Mesenchymal stem cell (in vitro differentiated cells and primary cell): ENCODE measurements around the gene UXS1.

Experiments
- DNase-seq: peaks from one replicate; pipeline ENCODE4 v3.0.0-alpha.2; 2013
- H2AFZ ChIP-seq: one replicate; pipeline ENCODE4 v1.6.1; 2013; ENCODE audit warnings: low read depth, mild to moderate bottlenecking, control low read depth, inconsistent platforms, low read length, moderate library complexity
- H2AK5ac ChIP-seq: 2 replicates; pipeline ENCODE4 v1.6.1; 2013; ENCODE audit warnings: low read length, moderate library complexity, mild to moderate bottlenecking, inconsistent platforms; ENCODE audit not compliant: severe bottlenecking
- H2BK120ac ChIP-seq: one replicate; pipeline ENCODE4 v1.6.1; 2013; ENCODE audit warnings: low read depth, mild to moderate bottlenecking, inconsistent platforms, low read length, moderate library complexity
- H2BK12ac ChIP-seq, 2 experiments: one replicate each; pipeline ENCODE4 v1.6.1; 2013; ENCODE audit warnings: inconsistent platforms in 2 of 2, low read length in 2 of 2, mild to moderate bottlenecking in 2 of 2, moderate library complexity in 2 of 2, control low read depth in 1 of 2
- H2BK15ac ChIP-seq: one replicate; pipeline ENCODE4 v1.6.1; 2013; ENCODE audit warnings: mild to moderate bottlenecking, low read depth, inconsistent platforms; ENCODE audit not compliant: poor library complexity, severe bottlenecking
- H2BK5ac ChIP-seq: 2 replicates; pipeline ENCODE4 v1.6.1; 2013; ENCODE audit warnings: low read depth, mild to moderate bottlenecking, low read length, control low read depth, inconsistent platforms; ENCODE audit not compliant: poor library complexity, severe bottlenecking
- H3K14ac ChIP-seq, 2 experiments: one replicate each; pipeline ENCODE4 v1.6.1; 2013; ENCODE audit warnings: inconsistent platforms in 2 of 2, low read length in 2 of 2, control low read depth in 1 of 2, mild to moderate bottlenecking in 1 of 2, moderate library complexity in 1 of 2
- H3K18ac ChIP-seq, 2 experiments: one replicate each; pipeline ENCODE4 v1.6.1; 2013; ENCODE audit warnings: inconsistent platforms in 2 of 2, low read length in 2 of 2, control low read depth in 1 of 2, low read depth in 1 of 2, mild to moderate bottlenecking in 1 of 2
- H3K23ac ChIP-seq, 2 experiments: one replicate each; pipeline ENCODE4 v1.6.1; 2013; ENCODE audit warnings: inconsistent platforms in 2 of 2, low read length in 2 of 2, mild to moderate bottlenecking in 2 of 2, moderate library complexity in 2 of 2, control low read depth in 1 of 2
- H3K27ac ChIP-seq: 2 replicates; pipeline ENCODE4 v1.5.1; 2013; ENCODE audit warnings: mild to moderate bottlenecking, moderate library complexity, low read length, control low read depth, inconsistent platforms; ENCODE audit not compliant: poor library complexity, severe bottlenecking
- H3K27me3 ChIP-seq, 2 experiments: 2 replicates each; pipeline versions ENCODE4 v1.6.1 to v1.7.0; 2013; ENCODE audit warnings: low read length in 2 of 2, mild to moderate bottlenecking in 2 of 2, moderate library complexity in 2 of 2, control low read depth in 1 of 2, inconsistent platforms in 1 of 2; ENCODE audit not compliant: control insufficient read depth in 1 of 2, insufficient read depth in 1 of 2
- H3K36me3 ChIP-seq, 2 experiments: 2 replicates each; pipeline versions ENCODE4 v1.6.1 to v1.7.0; 2013; ENCODE audit warnings: low read length in 2 of 2, control low read depth in 1 of 2, inconsistent platforms in 1 of 2, low read depth in 1 of 2, mild to moderate bottlenecking in 1 of 2; ENCODE audit not compliant: insufficient read depth in 2 of 2, control insufficient read depth in 1 of 2
- H3K4ac ChIP-seq, 2 experiments: one replicate each; pipeline ENCODE4 v1.6.1; 2013; ENCODE audit warnings: inconsistent platforms in 2 of 2, low read length in 2 of 2, mild to moderate bottlenecking in 2 of 2, moderate library complexity in 2 of 2, control low read depth in 1 of 2, low read depth in 1 of 2
- H3K4me1 ChIP-seq: 2 replicates; pipeline ENCODE4 v1.6.1; 2013; ENCODE audit warnings: low read depth, low read length, control low read depth; ENCODE audit not compliant: control insufficient read depth, insufficient read depth
- H3K4me2 ChIP-seq: 2 replicates; pipeline ENCODE4 v1.6.1; 2013; ENCODE audit warnings: low read length, mild to moderate bottlenecking, inconsistent platforms; ENCODE audit not compliant: poor library complexity, severe bottlenecking
- H3K4me3 ChIP-seq, 2 experiments: 2 replicates each; pipeline versions ENCODE4 v1.5.1 to v1.7.0; 2013; ENCODE audit warnings: low read length in 2 of 2, mild to moderate bottlenecking in 2 of 2, control low read depth in 1 of 2, low read depth in 1 of 2; ENCODE audit not compliant: insufficient read depth in 1 of 2
- H3K79me1 ChIP-seq: replicated peaks from 2 replicates; pipeline ENCODE4 v1.6.1; 2013; ENCODE audit warnings: mild to moderate bottlenecking, control low read depth, low read length, inconsistent platforms; ENCODE audit not compliant: poor library complexity, severe bottlenecking
- H3K9ac ChIP-seq: 2 replicates; pipeline ENCODE4 v1.7.0; 2013; ENCODE audit warnings: mild to moderate bottlenecking, low read length, moderate library complexity
- H3K9me3 ChIP-seq: 2 replicates; pipeline ENCODE4 v1.7.0; 2013; ENCODE audit warnings: mild to moderate bottlenecking, low read length; ENCODE audit not compliant: control insufficient read depth
- H4K8ac ChIP-seq: one replicate; pipeline ENCODE4 v1.6.1; 2013; ENCODE audit warnings: inconsistent platforms, mild to moderate bottlenecking, low read length, moderate library complexity
- H4K91ac ChIP-seq: one replicate; pipeline ENCODE4 v1.6.1; 2013; ENCODE audit warnings: mild to moderate bottlenecking, low read length, inconsistent platforms
- WGBS: methylation state at CpG from one replicate; pipeline ENCODE4 v1.1.7; 2013; ENCODE audit warnings: mixed read lengths; 5-methylcytosine and 5-hydroxymethylcytosine counted together

The UXS1 gene

DNA sequence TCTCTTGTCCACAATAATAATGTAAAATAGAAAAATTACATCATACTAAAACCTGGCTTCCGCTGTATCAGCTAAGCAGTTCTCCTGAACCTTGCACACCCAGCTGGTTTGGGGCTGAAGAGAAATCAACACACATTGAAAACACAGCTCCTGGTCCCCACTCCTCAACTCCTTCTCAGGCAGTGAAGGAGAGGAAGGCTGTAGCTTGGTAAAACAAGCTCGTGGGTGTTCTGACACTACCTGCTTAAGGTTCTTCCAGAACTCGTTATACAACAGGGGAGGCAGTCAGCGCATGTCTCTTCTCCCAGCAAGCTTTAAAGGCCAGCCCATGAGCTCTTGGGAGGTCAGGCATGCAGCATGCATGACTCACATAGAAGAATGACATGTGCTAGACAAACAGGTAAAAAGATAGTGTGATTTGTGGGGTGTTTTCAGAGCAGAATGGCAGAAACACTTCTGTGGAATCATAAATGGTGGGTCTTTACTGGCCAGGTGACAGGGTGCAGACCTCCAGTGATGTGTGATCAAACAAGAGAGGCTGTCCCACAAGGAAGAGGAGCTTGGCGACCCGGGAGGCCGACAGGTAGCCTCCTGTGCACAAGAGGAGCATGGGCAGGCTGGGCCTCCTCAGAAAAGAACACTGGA lies 69.1 kb downstream of the UXS1 start:
- H3K4me1 ChIP-seq = peaks cover 15% of the 10 kb centered on the region
- no peak overlapping the region for H4K8ac ChIP-seq
- H2BK120ac ChIP-seq = no peak overlapping the region
- 98% methylated on average over 7 of the region's 7 CpGs for WGBS
- H4K91ac ChIP-seq = no peak overlapping the region
- DNase-seq = no peak
- no peak overlapping the region for H3K4me2 ChIP-seq
- H3K4ac ChIP-seq = no peak overlapping the region
- no peak overlapping the region for H2AFZ ChIP-seq
- no peak overlapping the region for H2BK5ac ChIP-seq
- H3K14ac ChIP-seq = no peak overlapping the region
- no peak overlapping the region for H3K18ac ChIP-seq
- no peaks in the 10 kb centered on the region for H3K27me3 ChIP-seq
- no peak overlapping the region for H2AK5ac ChIP-seq
- peaks cover 36 to 42% of the 10 kb centered on the region in 2 experiments for H3K36me3 ChIP-seq
- no peak overlapping the region for H3K9ac ChIP-seq
- H3K79me1 ChIP-seq = peaks cover 34% of the 10 kb centered on the region
- no peaks in the 10 kb centered on the region for H3K9me3 ChIP-seq
- no peak overlapping the region for H2BK15ac ChIP-seq
- no peak overlapping the region for H2BK12ac ChIP-seq
- no peak overlapping the region for H3K4me3 ChIP-seq
- no peak overlapping the region for H3K23ac ChIP-seq
- no peak overlapping the region for H3K27ac ChIP-seq

- peaks cover 36 to 45% of the 10 kb centered on the region in 2 experiments for H3K36me3 ChIP-seq
- H3K79me1 ChIP-seq = peaks cover 36% of the 10 kb centered on the region
- no peaks in the 10 kb centered on the region for H3K27me3 ChIP-seq
- H2BK12ac ChIP-seq = no peak overlapping the region
- no peak overlapping the region for H3K27ac ChIP-seq
- no peak overlapping the region for H3K9ac ChIP-seq
- no peaks in the 10 kb centered on the region for H3K9me3 ChIP-seq
- H2AFZ ChIP-seq = no peak overlapping the region
- H3K4me1 ChIP-seq = peaks cover 15% of the 10 kb centered on the region
- no peak overlapping the region for H4K91ac ChIP-seq
- no peak overlapping the region for H3K14ac ChIP-seq
- no peak overlapping the region for H4K8ac ChIP-seq
- H3K4me3 ChIP-seq = no peak overlapping the region
- H2BK15ac ChIP-seq = no peak overlapping the region
- H2AK5ac ChIP-seq = no peak overlapping the region
- no peak overlapping the region for H3K23ac ChIP-seq
- H2BK5ac ChIP-seq = no peak overlapping the region
- no peak overlapping the region for H3K18ac ChIP-seq
- no peak overlapping the region for H2BK120ac ChIP-seq
- H3K4ac ChIP-seq = no peak overlapping the region
- no peak overlapping the region for H3K4me2 ChIP-seq
- WGBS = 91% methylated on average over 3 of the region's 3 CpGs
- no peak for DNase-seq
Measured at GRCh38 chr2:106124106-106124756, 69.9 kb downstream of the UXS1 start.

GRCh38 chr2:106122157-106122556 lies 71.9 kb downstream of the UXS1 start:
- no peak overlapping the region for H2BK12ac ChIP-seq
- H4K91ac ChIP-seq = no peak overlapping the region
- peaks cover 37 to 45% of the 10 kb centered on the region in 2 experiments for H3K36me3 ChIP-seq
- no peak overlapping the region for H2BK5ac ChIP-seq
- no peaks in the 10 kb centered on the region for H3K9me3 ChIP-seq
- no peak overlapping the region for H2BK15ac ChIP-seq
- no peak for DNase-seq
- 94% methylated on average over 3 of the region's 3 CpGs for WGBS
- no peak overlapping the region for H3K4me3 ChIP-seq
- peaks cover 22% of the 10 kb centered on the region for H3K4me1 ChIP-seq
- no peak overlapping the region for H3K18ac ChIP-seq
- no peak overlapping the region for H3K9ac ChIP-seq
- H3K27me3 ChIP-seq = no peaks in the 10 kb centered on the region
- no peak overlapping the region for H3K4me2 ChIP-seq
- H2AFZ ChIP-seq = no peak overlapping the region
- H3K14ac ChIP-seq = no peak overlapping the region
- H2BK120ac ChIP-seq = no peak overlapping the region
- no peak overlapping the region for H2AK5ac ChIP-seq
- no peak overlapping the region for H3K27ac ChIP-seq
- H3K4ac ChIP-seq = no peak overlapping the region
- no peak overlapping the region for H3K23ac ChIP-seq
- peaks cover 32% of the 10 kb centered on the region for H3K79me1 ChIP-seq
- H4K8ac ChIP-seq = no peak overlapping the region

- H2BK12ac ChIP-seq = no peak overlapping the region
- no peak overlapping the region for H2BK5ac ChIP-seq
- DNase-seq = no peak
- H3K9ac ChIP-seq = no peak overlapping the region
- no peak overlapping the region for H2AFZ ChIP-seq
- no peak overlapping the region for H3K23ac ChIP-seq
- H2BK120ac ChIP-seq = no peak overlapping the region
- H3K36me3 ChIP-seq = peaks cover 36 to 42% of the 10 kb centered on the region in 2 experiments
- H3K4me3 ChIP-seq = no peak overlapping the region
- no peak overlapping the region for H3K14ac ChIP-seq
- no peak overlapping the region for H3K4me2 ChIP-seq
- WGBS = 93% methylated on average over 6 of the region's 6 CpGs
- no peaks in the 10 kb centered on the region for H3K27me3 ChIP-seq
- H4K8ac ChIP-seq = no peak overlapping the region
- H3K27ac ChIP-seq = no peak overlapping the region
- H4K91ac ChIP-seq = no peak overlapping the region
- no peak overlapping the region for H3K18ac ChIP-seq
- no peak overlapping the region for H2AK5ac ChIP-seq
- H3K9me3 ChIP-seq = no peaks in the 10 kb centered on the region
- H3K4ac ChIP-seq = no peak overlapping the region
- peaks cover 18% of the 10 kb centered on the region for H3K4me1 ChIP-seq
- peaks cover 30% of the 10 kb centered on the region for H3K79me1 ChIP-seq
- no peak overlapping the region for H2BK15ac ChIP-seq
Measured at GRCh38 chr2:106120432-106120831, 73.7 kb downstream of the UXS1 start.
